PC-3 (cell line): ENCODE data around the gene SPON2. TPM values are rescaled to one million over a fixed set of nuclear protein-coding genes. Genes with fewer than 3 reads are reported as not detected.

ENCODE experiments used
- ATAC-seq: fragments of 200-7000 bp; cut with Tn5 transposase; 2 replicates; pipeline ENCODE4 v1.9.1; 2020; ENCODE audit warnings: mild to moderate bottlenecking, moderate library complexity
- BruUV-seq: library from RNA; stranded (reverse); fragments of 400-500 nt; replicated peaks from 2 replicates; lab custom pipeline; 2021; lab: Mats Ljungman, UMichigan
- CTCF ChIA-PET: fragments of 300-600 bp; sonication (Branson Sonifier 250); formaldehyde crosslinking; loops from one replicate; lab custom pipeline; 2022; ENCODE audit warnings: antibody characterized with exemption; lab: Charles Lee
- POLR2A ChIA-PET: fragments of 300-600 bp; sonication (Branson Sonifier 250); formaldehyde crosslinking; loops from one replicate; lab custom pipeline; 2022; ENCODE audit warnings: antibody characterized with exemption; ENCODE audit not compliant: unreplicated experiment; lab: Charles Lee
- DNase-seq: peaks from one replicate; pipeline ENCODE4 v3.0.0-alpha.2; 2015
- H2AFZ ChIP-seq: fragments of 300-600 bp; sonication (generic); 2 replicates; pipeline ENCODE4 v1.6.0; 2016; ENCODE audit warnings: antibody characterized with exemption, low read length
- H3F3A ChIP-seq: fragments of 300-600 bp; sonication (generic); one replicate; pipeline ENCODE4 v1.6.0; 2017; ENCODE audit warnings: antibody characterized with exemption, low read length, control low read depth, mild to moderate bottlenecking; ENCODE audit not compliant: unreplicated experiment
- H3K27ac ChIP-seq: fragments of 300-600 bp; sonication (generic); 2 replicates; pipeline ENCODE4 v1.5.1; 2016; ENCODE audit warnings: mild to moderate bottlenecking, low read length
- H3K27me3 ChIP-seq: fragments of 300-600 bp; sonication (generic); 2 replicates; pipeline ENCODE4 v1.6.1; 2016; ENCODE audit warnings: low read length, mixed read lengths
- H3K36me3 ChIP-seq: fragments of 300-600 bp; sonication (generic); 2 replicates; pipeline ENCODE4 v1.6.1; 2016; ENCODE audit warnings: low read depth, mixed run types, low read length, mixed read lengths
- H3K4me1 ChIP-seq: fragments of 300-600 bp; sonication (generic); 2 replicates; pipeline ENCODE4 v1.5.1; 2016; ENCODE audit warnings: low read length; ENCODE audit not compliant: insufficient read depth
- H3K4me2 ChIP-seq: fragments of 300-600 bp; sonication (generic); 2 replicates; pipeline ENCODE4 v1.6.0; 2016; ENCODE audit warnings: low read length
- H3K4me3 ChIP-seq: fragments of 300-600 bp; sonication (generic); 2 replicates; pipeline ENCODE4 v1.5.1; 2016; ENCODE audit warnings: mild to moderate bottlenecking, low read length, mixed read lengths
- H3K79me2 ChIP-seq: fragments of 300-600 bp; sonication (generic); 2 replicates; pipeline ENCODE4 v1.6.1; 2017; ENCODE audit warnings: low read length, mixed read lengths
- H3K9ac ChIP-seq: fragments of 300-600 bp; sonication (generic); 2 replicates; pipeline ENCODE4 v1.6.0; 2016; ENCODE audit warnings: mild to moderate bottlenecking, low read length
- H3K9me2 ChIP-seq: fragments of 300-600 bp; sonication (generic); replicated peaks from 2 replicates; pipeline ENCODE4 v1.6.1; 2016; ENCODE audit warnings: mixed run types, low read length, mixed read lengths
- H3K9me3 ChIP-seq: fragments of 300-600 bp; sonication (generic); 2 replicates; pipeline ENCODE4 v1.6.1; 2016; ENCODE audit warnings: low read length, mixed read lengths
- H4K20me1 ChIP-seq: fragments of 300-600 bp; sonication (generic); 2 replicates; pipeline ENCODE4 v1.6.1; 2016; ENCODE audit warnings: low read length, mixed read lengths
- EZH2 ChIP-seq: fragments of 300-600 bp; sonication (generic); IDR thresholded peaks from one replicate; pipeline ENCODE4 v1.6.1; 2017; ENCODE audit warnings: antibody characterized with exemption, mild to moderate bottlenecking, low read length; ENCODE audit not compliant: unreplicated experiment
- EZH2phosphoT487 ChIP-seq: fragments of 300-600 bp; sonication (generic); IDR thresholded peaks from 2 replicates; pipeline ENCODE4 v1.6.1; 2018; ENCODE audit warnings: mild to moderate bottlenecking, antibody characterized with exemption, low read length, borderline replicate concordance
- intact Hi-C: fragments of 100-400 bp; cut with micrococcal nuclease; formaldehyde crosslinking; loops from 2 replicates; pipeline ENCODE4 v1.9.0; 2023
- total RNA-seq: library from RNA; depleted of rRNA; stranded (reverse); fragments of >200 nt; gene quantifications from 2 replicates; pipeline ENCODE4 v1.2.3, GENCODE V29; 2014
- TF ChIP-seq, protein P1 (sequence below): fragments of 300-600 bp; sonication (generic); conservative IDR thresholded peaks from 2 replicates; pipeline ENCODE4 v1.5.1; 2017; ENCODE audit warnings: antibody characterized with exemption, low read depth, mild to moderate bottlenecking, low read length

SPON2 gene
- total RNA-seq, 1 experiment from 2014 or later, result 0.80 TPM

DNA sequence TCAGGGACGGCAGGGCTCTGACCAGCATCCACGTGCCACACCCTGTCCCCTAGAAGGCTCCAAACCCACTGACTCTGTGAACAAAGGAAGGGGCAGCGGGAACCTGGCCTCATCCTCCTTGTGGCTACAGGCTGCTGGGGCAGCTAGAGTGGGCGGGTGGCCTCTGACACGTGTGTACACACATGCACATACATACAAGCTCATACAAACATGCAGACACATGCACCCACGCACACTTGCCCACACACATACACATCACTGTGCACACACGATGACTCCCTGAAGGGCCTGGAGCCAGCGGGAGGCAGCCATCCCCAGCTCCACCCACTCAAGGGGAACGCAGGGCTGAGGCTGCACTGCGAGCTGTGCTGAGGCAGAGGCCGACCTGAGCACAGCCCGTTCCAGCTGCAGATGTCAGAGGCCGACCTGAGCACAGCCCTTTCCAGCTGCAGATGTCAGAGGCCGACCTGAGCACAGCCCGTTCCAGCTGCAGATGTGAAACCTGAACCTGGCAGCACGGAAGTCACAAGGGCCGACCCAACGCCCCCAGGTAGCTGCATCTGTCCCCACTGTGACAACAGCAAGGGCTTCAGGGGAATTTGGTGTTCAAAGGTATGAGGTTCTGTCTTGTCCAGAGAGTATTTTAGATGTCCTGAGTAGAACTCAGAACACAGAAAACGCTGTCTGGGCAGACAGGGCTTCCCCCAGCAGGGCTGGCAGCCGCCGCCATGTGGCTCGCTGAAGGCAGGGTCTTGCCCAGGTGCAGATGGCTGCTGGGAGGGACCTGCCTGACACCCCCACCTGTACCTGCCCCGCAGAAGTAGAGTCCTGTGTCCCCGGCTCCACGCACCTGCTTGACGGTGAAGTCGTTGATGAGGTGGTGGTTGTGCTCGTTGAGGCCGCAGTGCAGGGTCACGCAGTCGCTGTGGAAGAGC lies 43.0 kb upstream of the SPON2 start:
- Histone ChIP-seq H3K9me2 (no peaks in the 10 kb centered on the region), H3K4me1 (no peaks in the 10 kb centered on the region), H2AFZ (no peak overlapping the region), H3K79me2 (no peaks in the 10 kb centered on the region), H3K27me3 (no peaks in the 10 kb centered on the region), H3F3A (no peaks in the 10 kb centered on the region), H3K4me3 (no peak overlapping the region), H3K9ac (no peak overlapping the region), H3K36me3 (no peaks in the 10 kb centered on the region; the same call in 1 of the 2 replicates), H3K27ac (no peak overlapping the region), H3K9me3 (no peaks in the 10 kb centered on the region), H3K4me2 (no peak overlapping the region), H4K20me1 (no peaks in the 10 kb centered on the region)
- CTCF ChIA-PET, result no interaction called here
- no TSS peak for BruUV-seq
- no peak for ATAC-seq
- POLR2A ChIA-PET, result no interaction called here
- TF ChIP-seq, protein P1, sequence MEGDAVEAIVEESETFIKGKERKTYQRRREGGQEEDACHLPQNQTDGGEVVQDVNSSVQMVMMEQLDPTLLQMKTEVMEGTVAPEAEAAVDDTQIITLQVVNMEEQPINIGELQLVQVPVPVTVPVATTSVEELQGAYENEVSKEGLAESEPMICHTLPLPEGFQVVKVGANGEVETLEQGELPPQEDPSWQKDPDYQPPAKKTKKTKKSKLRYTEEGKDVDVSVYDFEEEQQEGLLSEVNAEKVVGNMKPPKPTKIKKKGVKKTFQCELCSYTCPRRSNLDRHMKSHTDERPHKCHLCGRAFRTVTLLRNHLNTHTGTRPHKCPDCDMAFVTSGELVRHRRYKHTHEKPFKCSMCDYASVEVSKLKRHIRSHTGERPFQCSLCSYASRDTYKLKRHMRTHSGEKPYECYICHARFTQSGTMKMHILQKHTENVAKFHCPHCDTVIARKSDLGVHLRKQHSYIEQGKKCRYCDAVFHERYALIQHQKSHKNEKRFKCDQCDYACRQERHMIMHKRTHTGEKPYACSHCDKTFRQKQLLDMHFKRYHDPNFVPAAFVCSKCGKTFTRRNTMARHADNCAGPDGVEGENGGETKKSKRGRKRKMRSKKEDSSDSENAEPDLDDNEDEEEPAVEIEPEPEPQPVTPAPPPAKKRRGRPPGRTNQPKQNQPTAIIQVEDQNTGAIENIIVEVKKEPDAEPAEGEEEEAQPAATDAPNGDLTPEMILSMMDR, result no peak
- no peak for TF ChIP-seq EZH2phosphoT487
- TF ChIP-seq EZH2, result no peak
- DNase-seq, result no peak
- intact Hi-C loops, result no loop called here

DNA sequence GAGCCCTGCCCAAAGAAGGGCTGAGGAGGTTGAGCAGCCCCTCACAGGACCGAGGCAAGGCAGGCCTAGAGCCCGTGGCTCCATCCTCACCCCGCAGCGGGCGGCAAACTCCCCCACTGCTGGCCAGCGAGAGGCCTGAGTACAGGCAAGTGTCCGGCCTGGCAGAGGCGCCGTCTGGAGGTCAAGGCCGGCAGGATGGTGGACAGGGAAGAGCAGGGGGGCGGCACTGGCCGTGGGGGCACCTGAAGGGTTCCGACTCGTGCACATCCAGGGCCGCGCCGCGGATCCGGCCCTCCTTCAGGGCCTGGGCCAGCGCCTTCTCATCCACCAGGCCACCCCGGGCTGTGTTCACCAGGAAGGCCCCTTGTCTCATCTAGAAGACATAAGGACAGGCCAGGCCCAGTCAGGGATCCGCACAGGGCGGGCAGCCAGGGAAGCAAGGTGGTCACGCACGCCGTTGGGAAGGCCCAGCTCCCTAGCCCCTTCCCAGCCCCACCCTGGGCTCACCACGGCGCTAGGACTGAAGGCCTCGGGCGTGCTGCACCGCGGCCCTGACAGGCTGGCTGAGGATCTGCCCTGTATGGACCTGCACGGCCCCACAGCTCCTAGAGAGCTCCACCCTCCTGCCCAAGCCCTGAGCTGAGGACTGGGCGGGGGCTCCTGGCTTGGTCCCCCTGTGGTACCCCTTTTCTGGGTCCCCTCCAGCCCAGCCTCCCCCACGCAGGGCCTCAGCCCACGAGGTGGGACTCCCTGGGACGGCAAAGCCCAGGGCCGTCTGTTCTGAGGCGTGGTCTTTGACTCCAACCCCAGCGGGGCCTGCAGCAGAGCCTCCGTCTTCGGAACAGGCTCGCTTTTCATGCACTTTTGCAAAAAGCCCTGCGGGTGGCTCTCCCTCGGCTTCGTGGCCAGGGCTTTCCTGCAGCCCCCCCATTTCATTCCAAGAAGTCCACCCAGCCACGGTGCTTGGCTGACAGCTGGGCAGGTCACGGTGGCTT lies 42.0 kb upstream of the SPON2 start:
- Histone ChIP-seq H3F3A (no peaks in the 10 kb centered on the region), H3K27ac (no peak overlapping the region), H3K4me1 (no peaks in the 10 kb centered on the region), H3K4me3 (no peak overlapping the region), H3K79me2 (no peaks in the 10 kb centered on the region), H3K9ac (no peak overlapping the region), H3K9me3 (no peaks in the 10 kb centered on the region), H4K20me1 (no peaks in the 10 kb centered on the region), H3K27me3 (no peaks in the 10 kb centered on the region), H3K9me2 (no peaks in the 10 kb centered on the region), H3K36me3 (no peaks in the 10 kb centered on the region; the same call in 1 of the 2 replicates), H3K4me2 (no peak overlapping the region), H2AFZ (no peak overlapping the region)
- no peak for ATAC-seq
- no TSS peak for BruUV-seq
- intact Hi-C loops, result no loop called here
- no peak for DNase-seq
- no peak for TF ChIP-seq EZH2
- TF ChIP-seq, protein P1, result no peak
- TF ChIP-seq EZH2phosphoT487, result no peak
- CTCF ChIA-PET, result no interaction called here
- POLR2A ChIA-PET, result no interaction called here
